IMR-90 (cell line): ENCODE measurements around the gene UBTD1. TPM values are rescaled to one million over a fixed set of nuclear protein-coding genes. Genes with fewer than 3 reads are reported as not detected.

Experiments
- ATAC-seq: fragments of 200-7000 bp; cut with Tn5 transposase; 2 replicates; pipeline ENCODE4 v1.9.1; 2020; ENCODE audit warnings: low read depth, mild to moderate bottlenecking, moderate library complexity
- BruUV-seq: library from RNA; stranded (reverse); fragments of 400-500 nt; replicated peaks from 2 replicates; lab custom pipeline; 2021; lab: Mats Ljungman, UMichigan
- CTCF ChIA-PET: fragments of 300-600 bp; formaldehyde crosslinking; extraction: SDS; loops from one replicate; lab custom pipeline; 2021; ENCODE audit warnings: antibody characterized with exemption; lab: Yijun Ruan, JAX
- POLR2A ChIA-PET: fragments of 300-600 bp; sonication (Branson Sonifier 250); formaldehyde crosslinking; loops from one replicate; lab custom pipeline; 2022; ENCODE audit warnings: antibody characterized with exemption; ENCODE audit not compliant: unreplicated experiment; lab: Charles Lee
- DNase-seq: peaks from one replicate; pipeline ENCODE4 v3.0.0; 2013
- H2AFZ ChIP-seq: replicated peaks from 2 replicates; pipeline ENCODE3; 2013; ENCODE audit warnings: low read length, mild to moderate bottlenecking; ENCODE audit not compliant: poor library complexity
- H2AK5ac ChIP-seq: 2 replicates; pipeline ENCODE4 v1.6.1; 2013; ENCODE audit warnings: low read depth, low read length, inconsistent platforms
- H2AK9ac ChIP-seq: replicated peaks from 2 replicates; pipeline ENCODE3; 2013; ENCODE audit warnings: mild to moderate bottlenecking, low read depth, low read length, moderate library complexity; ENCODE audit not compliant: poor library complexity
- H2BK120ac ChIP-seq: 2 replicates; pipeline ENCODE4 v1.6.1; 2013; ENCODE audit warnings: low read depth, low read length, inconsistent platforms
- H2BK15ac ChIP-seq: 3 replicates; pipeline ENCODE4 v1.6.1; 2013; ENCODE audit warnings: low read depth, low read length, inconsistent platforms
- H2BK20ac ChIP-seq: 2 replicates; pipeline ENCODE4 v1.6.1; 2013; ENCODE audit warnings: low read depth, mild to moderate bottlenecking, inconsistent platforms, low read length, moderate library complexity
- H2BK5ac ChIP-seq: 2 replicates; pipeline ENCODE4 v1.6.1; 2013; ENCODE audit warnings: mild to moderate bottlenecking, low read depth, low read length, inconsistent platforms; ENCODE audit not compliant: poor library complexity, severe bottlenecking
- H3K14ac ChIP-seq: replicated peaks from 2 replicates; pipeline ENCODE4 v1.6.1; 2013; ENCODE audit warnings: low read depth, low read length, inconsistent platforms
- H3K18ac ChIP-seq: 2 replicates; pipeline ENCODE4 v1.6.1; 2013; ENCODE audit warnings: low read depth, low read length, control low read depth
- H3K23ac ChIP-seq: 2 replicates; pipeline ENCODE4 v1.6.1; 2013; ENCODE audit warnings: low read depth, low read length, inconsistent platforms
- H3K27ac ChIP-seq: 2 replicates; pipeline ENCODE4 v1.5.1; 2013; ENCODE audit warnings: mild to moderate bottlenecking, control low read depth, low read length; ENCODE audit not compliant: insufficient read depth
- H3K27me3 ChIP-seq: 2 replicates; pipeline ENCODE4 v1.6.1; 2013; ENCODE audit warnings: low read length; ENCODE audit not compliant: control insufficient read depth, insufficient read depth
- H3K36me3 ChIP-seq: 2 replicates; pipeline ENCODE4 v1.6.1; 2013; ENCODE audit warnings: low read length, mixed read lengths; ENCODE audit not compliant: control insufficient read depth, insufficient read depth
- H3K4ac ChIP-seq: 2 replicates; pipeline ENCODE4 v1.6.1; 2013; ENCODE audit warnings: low read depth, low read length, inconsistent platforms
- H3K4me1 ChIP-seq: 2 replicates; pipeline ENCODE4 v1.6.1; 2013; ENCODE audit warnings: low read length, mixed read lengths; ENCODE audit not compliant: control insufficient read depth, insufficient read depth
- H3K4me2 ChIP-seq: 2 replicates; pipeline ENCODE4 v1.6.1; 2013; ENCODE audit warnings: low read depth, mild to moderate bottlenecking, control low read depth, low read length, moderate library complexity
- H3K4me3 ChIP-seq: 2 replicates; pipeline ENCODE4 v1.5.1; 2013; ENCODE audit warnings: low read depth, mild to moderate bottlenecking, control low read depth, low read length, moderate library complexity; ENCODE audit not compliant: insufficient read depth
- H3K56ac ChIP-seq: 2 replicates; pipeline ENCODE4 v1.6.1; 2013; ENCODE audit warnings: low read length, inconsistent platforms; ENCODE audit not compliant: insufficient read depth; ENCODE audit errors: extremely low read depth
- H3K79me1 ChIP-seq, 2 experiments: 2 replicates each; pipeline ENCODE4 v1.6.1; 2013; ENCODE audit warnings: low read length in 2 of 2, inconsistent platforms in 1 of 2, low read depth in 1 of 2
- H3K9ac ChIP-seq: 2 replicates; pipeline ENCODE4 v1.6.1; 2013; ENCODE audit warnings: low read depth, low read length, control low read depth
- H3K9me1 ChIP-seq: 2 replicates; pipeline ENCODE4 v1.6.1; 2013; ENCODE audit warnings: low read length, inconsistent platforms; ENCODE audit not compliant: insufficient read depth
- H3K9me3 ChIP-seq: 2 replicates; pipeline ENCODE4 v1.6.1; 2013; ENCODE audit warnings: low read length; ENCODE audit not compliant: control insufficient read depth, insufficient read depth
- H4K20me1 ChIP-seq: 2 replicates; pipeline ENCODE4 v1.6.1; 2013; ENCODE audit warnings: low read length, inconsistent platforms; ENCODE audit not compliant: insufficient read depth
- H4K5ac ChIP-seq: 2 replicates; pipeline ENCODE4 v1.6.1; 2013; ENCODE audit warnings: mild to moderate bottlenecking, low read depth, low read length, control low read depth
- H4K8ac ChIP-seq, 2 experiments: 2 replicates each; pipeline ENCODE4 v1.6.1; 2013; ENCODE audit warnings: low read depth in 2 of 2, low read length in 2 of 2, control low read depth in 1 of 2, inconsistent platforms in 1 of 2
- H4K91ac ChIP-seq: 2 replicates; pipeline ENCODE4 v1.6.1; 2013; ENCODE audit warnings: low read depth, low read length, inconsistent platforms; ENCODE audit not compliant: insufficient read depth
- CTCF ChIP-seq: conservative IDR thresholded peaks from 2 replicates; pipeline ENCODE4 v1.5.1; 2012; ENCODE audit warnings: mild to moderate bottlenecking, low read depth, low read length, improper control_type of control experiment
- FOS ChIP-seq: fragments of 150-350 bp; IDR thresholded peaks from 2 replicates; pipeline ENCODE4 v1.6.1; 2016; ENCODE audit warnings: low read depth, low read length
- MAZ ChIP-seq: IDR thresholded peaks from 2 replicates; pipeline ENCODE4 v1.6.1; 2012; ENCODE audit warnings: low read depth, mild to moderate bottlenecking, low read length, improper control_type of control experiment, moderate library complexity, borderline replicate concordance
- MXI1 ChIP-seq: IDR thresholded peaks from 2 replicates; pipeline ENCODE4 v1.6.1; 2012; ENCODE audit warnings: low read depth, mild to moderate bottlenecking, low read length, moderate library complexity, borderline replicate concordance
- POLR2A ChIP-seq: IDR thresholded peaks from 2 replicates; pipeline ENCODE4 v1.6.1; 2012; ENCODE audit warnings: mild to moderate bottlenecking, low read depth, low read length
- RCOR1 ChIP-seq: IDR thresholded peaks from 2 replicates; pipeline ENCODE4 v1.6.1; 2012; ENCODE audit warnings: mild to moderate bottlenecking, low read length, improper control_type of control experiment; ENCODE audit not compliant: insufficient replicate concordance
- SMC3 ChIP-seq: fragments of 150-350 bp; IDR thresholded peaks from 2 replicates; pipeline ENCODE4 v1.6.1; 2016; ENCODE audit warnings: low read depth, mild to moderate bottlenecking, antibody characterized with exemption, low read length, moderate library complexity
- WGBS, 2 experiments: methylation state at CpG; one replicate each; pipeline versions ENCODE4 v1.1.5 to v1.1.7; 2013; ENCODE audit warnings: missing lambda C conversion rate in 2 of 2; ENCODE audit not compliant: insufficient read length in 1 of 2; ENCODE audit errors: extremely low coverage in 2 of 2; 5-methylcytosine and 5-hydroxymethylcytosine counted together
- dilution Hi-C: fragments of 300-500 bp; cut with HindIII; formaldehyde crosslinking; loops from one replicate; pipeline ENCODE4 v1.14.3; 2018; ENCODE audit warnings: low sequenced_read_pairs; ENCODE audit not compliant: unreplicated experiment
- in situ Hi-C: fragments of 300-500 bp; cut with MboI; formaldehyde crosslinking; loops from 3 replicates; pipeline ENCODE4 v1.14.3; 2019; ENCODE audit warnings: low sequenced_read_pairs, inconsistent platforms, mixed read lengths
- intact Hi-C: fragments of 100-400 bp; cut with micrococcal nuclease; formaldehyde crosslinking; loops from 2 replicates; pipeline ENCODE4 v1.10.0; 2022
- polyA plus RNA-seq, 3 experiments: library from polyadenylated mRNA; depleted of rRNA; stranded (reverse); fragments of >200 nt; gene quantifications; 2 replicates each; pipeline ENCODE4 v1.2.3, GENCODE V29; 2012; ENCODE audit warnings: low replicate concordance in 1 of 3
- total RNA-seq: library from RNA; depleted of rRNA; stranded (reverse); fragments of >200 nt; gene quantifications from 2 replicates; pipeline ENCODE4 v1.2.3, GENCODE V29; 2012

The UBTD1 gene
- total and polyA plus RNA-seq, 2 of the 4 experiments (the other 2 are of a cell fraction) = 21.9 to 44.9 TPM

GRCh38 chr10:97584798-97585438 is 86.2 kb downstream of the UBTD1 start:
- no peaks in the 10 kb centered on the region for H3K9me3 ChIP-seq
- no peak overlapping the region for H3K14ac ChIP-seq
- H3K9ac ChIP-seq = no peak overlapping the region
- ChIA-PET CTCF (interaction anchor here (1.2 kb wide), 1 partner anchor 28 kb away, joined by 3 read pairs; no protein-coding TSS in a partner anchor), POLR2A (no interaction called here)
- WGBS, 2 experiments = 100% methylated on average over 1 of the region's 5 CpGs; no CpG with 5 or more reads in 1 of the 2 experiments
- no peak overlapping the region for H4K5ac ChIP-seq
- no peak overlapping the region for H3K4me2 ChIP-seq
- TF ChIP-seq CTCF (no peak), RCOR1 (no peak), MAZ (no peak), FOS (no peak), SMC3 (no peak), MXI1 (no peak), POLR2A (no peak)
- H3K4me1 ChIP-seq = peaks cover 3% of the 10 kb centered on the region; the same call in 1 of the 2 replicates
- no TSS peak for BruUV-seq
- ATAC-seq = no peak
- H4K20me1 ChIP-seq = no peaks in the 10 kb centered on the region
- no peak overlapping the region for H4K8ac ChIP-seq
- no peak overlapping the region for H3K4me3 ChIP-seq
- no peak overlapping the region for H2AK9ac ChIP-seq
- in situ Hi-C loops (no loop called here), intact Hi-C loops (no loop called here), dilution Hi-C loops (no loop called here)
- H3K4ac ChIP-seq = no peak overlapping the region
- no peak overlapping the region for H2BK5ac ChIP-seq
- H3K23ac ChIP-seq = no peak overlapping the region
- H4K91ac ChIP-seq = no peak overlapping the region
- H3K27ac ChIP-seq = no peak overlapping the region
- H2AK5ac ChIP-seq = no peak overlapping the region
- H2AFZ ChIP-seq = no peak overlapping the region
- H2BK20ac ChIP-seq = no peak overlapping the region
- H3K79me1 ChIP-seq = no peaks in the 10 kb centered on the region
- no peak overlapping the region for H2BK15ac ChIP-seq
- H2BK120ac ChIP-seq = no peak overlapping the region
- 0 out of 2 replicates have a peak, but pooled peaks cover 6% of the 10 kb centered on the region for H3K9me1 ChIP-seq
- DNase-seq = no peak
- H3K18ac ChIP-seq = no peak overlapping the region
- H3K27me3 ChIP-seq = no peaks in the 10 kb centered on the region
- no peak overlapping the region for H3K56ac ChIP-seq
- no peaks in the 10 kb centered on the region for H3K36me3 ChIP-seq
